Hematopoietic multipotent progenitor cell treated with erythropoietin and hydrocortisone succinate and interleukin-3 and kit ligand, for 6 days (in vitro differentiated cells): ENCODE results near the gene ZFP36.

ENCODE experiments used
- DNase-seq: peaks from one replicate; pipeline ENCODE4 v3.0.0-alpha.2; 2015

Gene ZFP36

GRCh38 chr19:39385629-39386411 is 20.8 kb upstream of the ZFP36 start:
- no peak for DNase-seq

GRCh38 chr19:39386557-39386956 is 20.1 kb upstream of the ZFP36 start:
- DNase-seq = no peak

- DNase-seq = no peak
These were observed 18.0 kb upstream of the ZFP36 start for GRCh38 chr19:39388657-39389056.

- no peak for DNase-seq
These were observed 16.8 kb upstream of the ZFP36 start for GRCh38 chr19:39389631-39390414.

GRCh38 chr19:39390451-39390750 is 16.2 kb upstream of the ZFP36 start:
- no peak for DNase-seq

- DNase-seq = peak; percentile 100
These were observed 15.8 kb upstream of the ZFP36 start, which contains the start of the genes MED29 and PAF1 for GRCh38 chr19:39390751-39391437. TSS of gene MED29 (plus strand) at chr19:39391378. CDS start at chr19:39391423, 45 bp downstream. TSS of gene PAF1 (minus strand) at chr19:39391106. CDS start at chr19:39390864, 242 bp downstream.

- DNase-seq = peak; percentile 94
These were observed 9.0 kb upstream of the ZFP36 start for GRCh38 chr19:39397360-39398296.

GRCh38 chr19:39398297-39398864 is 8.3 kb upstream of the ZFP36 start:
- DNase-seq = peak; percentile 91

GRCh38 chr19:39399668-39400050 is 7.0 kb upstream of the ZFP36 start:
- DNase-seq = peak; percentile 42

- no peak for DNase-seq
These were observed 6.6 kb upstream of the ZFP36 start for GRCh38 chr19:39400061-39400460.

- DNase-seq = no peak
These were observed 5.5 kb upstream of the ZFP36 start for GRCh38 chr19:39401070-39401548.

- DNase-seq = peak; percentile 89
These were observed 4.9 kb upstream of the ZFP36 start for GRCh38 chr19:39401549-39402345.

- DNase-seq = peak; percentile 90
These were observed 4.0 kb upstream of the ZFP36 start for GRCh38 chr19:39402346-39403300.

GRCh38 chr19:39403331-39404312 is 3.0 kb upstream of the ZFP36 start:
- peak; percentile 91 for DNase-seq

GRCh38 chr19:39405261-39405957 is 1.2 kb upstream of the ZFP36 start:
- DNase-seq = peak; percentile 41

- peak; percentile 87 for DNase-seq
These were observed 540 bp upstream of the ZFP36 start for GRCh38 chr19:39405958-39406655.

GRCh38 chr19:39407410-39407659 is 688 bp downstream of the ZFP36 start:
- no peak for DNase-seq
